GM23248 (cell line): ENCODE measurements around the gene ITGA8. TPM values are rescaled to one million over a fixed set of nuclear protein-coding genes. Genes with fewer than 3 reads are reported as not detected.

Experiments used
- DNase-seq: peaks from one replicate; pipeline ENCODE4 v3.0.0-alpha.2; 2015
- H2AFZ ChIP-seq: fragments of 200-600 bp; sonication (generic); 2 replicates; pipeline ENCODE4 v1.6.1; 2016; ENCODE audit warnings: antibody characterized with exemption
- H3F3A ChIP-seq: fragments of 200-600 bp; sonication (generic); 2 replicates; pipeline ENCODE4 v1.6.1; 2016; ENCODE audit warnings: mild to moderate bottlenecking, antibody characterized with exemption, mixed run types; ENCODE audit not compliant: insufficient read depth
- H3K27ac ChIP-seq: fragments of 200-600 bp; sonication (generic); 2 replicates; pipeline ENCODE4 v1.5.1; 2016; ENCODE audit warnings: mild to moderate bottlenecking
- H3K27me3 ChIP-seq: fragments of 200-600 bp; sonication (generic); replicated peaks from 2 replicates; pipeline ENCODE4 v1.6.1; 2016; ENCODE audit warnings: mild to moderate bottlenecking; ENCODE audit not compliant: insufficient read depth
- H3K36me3 ChIP-seq: fragments of 200-600 bp; sonication (generic); 2 replicates; pipeline ENCODE4 v1.6.1; 2016; ENCODE audit warnings: low read depth, mild to moderate bottlenecking
- H3K4me1 ChIP-seq: fragments of 200-600 bp; sonication (generic); 2 replicates; pipeline ENCODE4 v1.6.1; 2016; ENCODE audit warnings: mild to moderate bottlenecking; ENCODE audit not compliant: insufficient read depth
- H3K4me2 ChIP-seq: fragments of 200-600 bp; sonication (generic); one replicate; pipeline ENCODE4 v1.6.1; 2016; ENCODE audit warnings: mild to moderate bottlenecking; ENCODE audit not compliant: unreplicated experiment
- H3K4me3 ChIP-seq: fragments of 200-600 bp; sonication (generic); 2 replicates; pipeline ENCODE4 v1.5.1; 2016; ENCODE audit warnings: mild to moderate bottlenecking
- H3K79me2 ChIP-seq: fragments of 200-600 bp; sonication (generic); 2 replicates; pipeline ENCODE4 v1.6.1; 2016; ENCODE audit warnings: mild to moderate bottlenecking; ENCODE audit not compliant: insufficient read depth
- H3K9ac ChIP-seq: fragments of 200-600 bp; sonication (generic); 2 replicates; pipeline ENCODE4 v1.6.1; 2016; ENCODE audit warnings: mild to moderate bottlenecking
- H3K9me2 ChIP-seq: fragments of 200-600 bp; sonication (generic); 2 replicates; pipeline ENCODE4 v1.6.1; 2016; ENCODE audit warnings: mixed run types, mild to moderate bottlenecking, moderate library complexity; ENCODE audit not compliant: insufficient read depth
- H3K9me3 ChIP-seq: fragments of 200-600 bp; sonication (generic); one replicate; pipeline ENCODE4 v1.6.1; 2017; ENCODE audit warnings: low read depth
- H4K20me1 ChIP-seq: fragments of 200-600 bp; sonication (generic); 2 replicates; pipeline ENCODE4 v1.6.0; 2016; ENCODE audit not compliant: insufficient read depth
- EZH2 ChIP-seq: fragments of 200-600 bp; sonication (generic); IDR thresholded peaks from 2 replicates; pipeline ENCODE4 v1.6.1; 2018; ENCODE audit warnings: antibody characterized with exemption, mild to moderate bottlenecking; ENCODE audit not compliant: insufficient read depth, poor library complexity, severe bottlenecking
- EZH2phosphoT487 ChIP-seq: fragments of 200-600 bp; sonication (generic); IDR thresholded peaks from 2 replicates; pipeline ENCODE4 v1.6.1; 2018; ENCODE audit warnings: antibody characterized with exemption, moderate library complexity, mild to moderate bottlenecking, low read depth; ENCODE audit not compliant: insufficient read depth
- WGBS, 2 experiments: methylation state at CpG; one replicate each; pipeline ENCODE4 v1.1.6; 2015 to 2017; ENCODE audit warnings: low lambda C conversion rate in 2 of 2, low coverage in 1 of 2; ENCODE audit errors: missing lambda C conversion rate in 2 of 2; 5-methylcytosine and 5-hydroxymethylcytosine counted together
- in situ Hi-C: fragments of 300-500 bp; cut with MboI; formaldehyde crosslinking; loops from 2 replicates; pipeline ENCODE4 v1.15.0; 2020
- polyA plus RNA-seq: library from polyadenylated mRNA; unstranded; fragments of >200 nt; fragmentation: Nextera tagmentation; extraction: Ambion mirVana; gene quantifications from 2 replicates; pipeline ENCODE4 v1.2.1, GENCODE V29; 2016
- total RNA-seq: library from RNA; depleted of rRNA; stranded (reverse); fragments of >200 nt; shearing (Covaris generic); gene quantifications from 2 replicates; pipeline ENCODE4 v1.2.3, GENCODE V29; 2014

The ITGA8 gene
- total and polyA plus RNA-seq, 2 experiments from 2014 or later, result 0.32 TPM; not detected in 1

DNA sequence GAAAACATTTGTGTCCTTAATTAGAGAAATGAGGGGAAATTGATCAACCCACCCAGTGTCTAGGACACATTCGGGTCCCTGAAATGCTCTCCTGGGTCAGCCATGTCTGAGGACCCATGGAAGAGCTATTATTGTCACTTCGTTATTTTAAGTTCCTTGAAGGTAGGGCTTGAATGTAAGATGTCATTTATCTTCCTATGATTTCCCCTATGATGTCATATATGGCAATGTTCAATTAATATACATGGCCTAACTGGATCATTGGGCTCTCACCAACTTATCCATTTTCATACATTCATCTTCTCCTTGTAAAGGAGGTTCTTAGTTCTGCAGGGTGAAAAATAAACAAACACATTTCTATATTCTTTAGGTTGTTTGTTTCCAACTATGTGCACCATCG is 235.6 kb downstream of the ITGA8 start:
- Histone ChIP-seq H4K20me1 (no peaks in the 10 kb centered on the region), H3K9me2 (no peaks in the 10 kb centered on the region), H3K4me2 (no peak overlapping the region), H3K27me3 (no peaks in the 10 kb centered on the region), H3F3A (no peaks in the 10 kb centered on the region), H2AFZ (no peak overlapping the region), H3K27ac (no peak overlapping the region), H3K4me3 (no peak overlapping the region), H3K9me3 (no peaks in the 10 kb centered on the region), H3K36me3 (no peaks in the 10 kb centered on the region), H3K79me2 (no peaks in the 10 kb centered on the region), H3K9ac (no peak overlapping the region), H3K4me1 (peaks cover 17% of the 10 kb centered on the region; the same call in 1 of the 2 replicates)
- DNase-seq, result no peak
- TF ChIP-seq EZH2phosphoT487, result no peak
- no peak for TF ChIP-seq EZH2
- WGBS, 2 experiments, result 67 to 72% methylated on average over 3 of the region's 3 CpGs
- in situ Hi-C loops, result no loop called here

DNA sequence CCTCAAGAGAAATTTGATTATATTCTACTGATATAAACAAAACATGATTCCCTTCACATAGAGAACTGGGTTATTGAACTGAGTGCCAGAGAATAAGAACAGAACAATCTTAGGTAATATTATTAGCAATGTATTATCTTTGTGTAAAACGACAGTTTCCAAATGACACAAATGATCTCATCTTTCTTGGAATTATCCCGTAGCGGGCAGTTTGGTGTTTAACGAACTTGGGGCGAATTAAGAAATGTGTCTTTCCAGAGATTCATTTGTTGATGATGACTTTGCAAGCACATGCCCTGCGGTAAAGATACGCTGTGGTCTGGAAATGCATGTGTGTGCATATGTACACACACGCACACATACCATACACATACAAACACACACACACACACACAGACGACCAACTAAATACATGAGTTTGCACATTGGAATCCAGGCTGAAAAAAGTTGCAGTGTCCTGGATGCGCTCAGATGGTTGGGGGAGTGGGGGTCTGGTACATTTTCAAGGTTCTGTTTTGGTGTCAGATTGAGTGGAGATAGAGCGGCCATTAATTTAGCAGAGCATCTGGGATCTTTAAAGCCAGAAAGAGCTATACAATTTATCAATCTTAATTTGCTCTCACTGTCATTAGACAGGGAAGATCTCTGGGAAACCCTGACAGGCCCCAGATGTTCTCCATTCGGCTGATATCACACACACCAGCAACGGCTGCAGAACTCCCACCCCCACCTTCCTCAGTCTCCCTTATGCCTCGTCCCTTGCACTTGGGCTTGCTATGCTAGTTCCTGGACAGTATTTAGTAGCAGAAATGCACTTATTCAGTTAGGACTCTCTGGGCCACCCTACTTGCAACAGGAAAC is 236.3 kb downstream of the ITGA8 start:
- Histone ChIP-seq H3K9me3 (no peaks in the 10 kb centered on the region), H3K4me2 (no peak overlapping the region), H2AFZ (no peak overlapping the region), H3K27me3 (no peaks in the 10 kb centered on the region), H3F3A (no peaks in the 10 kb centered on the region), H3K4me3 (no peak overlapping the region), H3K36me3 (no peaks in the 10 kb centered on the region), H3K27ac (no peak overlapping the region), H3K79me2 (no peaks in the 10 kb centered on the region), H3K9me2 (no peaks in the 10 kb centered on the region), H4K20me1 (no peaks in the 10 kb centered on the region), H3K4me1 (peaks cover 17% of the 10 kb centered on the region; the same call in 1 of the 2 replicates), H3K9ac (no peak overlapping the region)
- DNase-seq, result no peak
- in situ Hi-C loops, result no loop called here
- TF ChIP-seq EZH2phosphoT487, result no peak
- no peak for TF ChIP-seq EZH2
- 71 to 72% methylated on average over 14 of the region's 14 CpGs for WGBS, 2 experiments

DNA sequence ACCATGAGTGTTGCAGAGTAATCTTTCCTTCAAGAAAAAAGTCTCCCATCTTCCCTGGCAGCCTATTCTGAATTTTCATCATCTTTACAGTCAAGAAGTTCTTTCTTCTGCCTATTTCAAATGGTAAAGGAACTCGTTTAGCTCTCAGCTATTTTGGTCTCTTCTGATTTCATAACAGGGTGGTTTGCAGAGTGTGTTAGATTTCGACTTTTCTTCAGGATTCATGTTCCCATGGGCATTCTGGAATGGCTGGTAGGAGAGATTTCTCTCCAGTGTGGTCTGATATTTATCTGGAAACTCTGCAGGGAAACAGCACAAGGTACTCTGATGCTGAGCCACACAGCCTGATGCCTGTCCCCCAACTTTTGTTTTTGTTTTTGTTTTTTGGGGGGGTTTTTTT is 237.6 kb downstream of the ITGA8 start:
- no peaks in the 10 kb centered on the region for H3F3A ChIP-seq
- H3K79me2 ChIP-seq, result no peaks in the 10 kb centered on the region
- in situ Hi-C loops, result no loop called here
- DNase-seq, result peak; percentile 50
- no peaks in the 10 kb centered on the region for H4K20me1 ChIP-seq
- no peak for TF ChIP-seq EZH2
- TF ChIP-seq EZH2phosphoT487, result no peak
- no peak overlapping the region for H3K4me3 ChIP-seq
- H3K4me1 ChIP-seq, result peaks cover 20% of the 10 kb centered on the region; the same call in 1 of the 2 replicates
- no peak overlapping the region for H2AFZ ChIP-seq
- no peaks in the 10 kb centered on the region for H3K27me3 ChIP-seq
- peak overlapping the region; percentile 3 for H3K4me2 ChIP-seq
- no peaks in the 10 kb centered on the region for H3K9me3 ChIP-seq
- H3K9me2 ChIP-seq, result no peaks in the 10 kb centered on the region
- H3K36me3 ChIP-seq, result no peaks in the 10 kb centered on the region
- no peak overlapping the region for H3K9ac ChIP-seq
- no peak overlapping the region for H3K27ac ChIP-seq
- 17 to 34% methylated on average over 2 of the region's 2 CpGs for WGBS, 2 experiments

DNA sequence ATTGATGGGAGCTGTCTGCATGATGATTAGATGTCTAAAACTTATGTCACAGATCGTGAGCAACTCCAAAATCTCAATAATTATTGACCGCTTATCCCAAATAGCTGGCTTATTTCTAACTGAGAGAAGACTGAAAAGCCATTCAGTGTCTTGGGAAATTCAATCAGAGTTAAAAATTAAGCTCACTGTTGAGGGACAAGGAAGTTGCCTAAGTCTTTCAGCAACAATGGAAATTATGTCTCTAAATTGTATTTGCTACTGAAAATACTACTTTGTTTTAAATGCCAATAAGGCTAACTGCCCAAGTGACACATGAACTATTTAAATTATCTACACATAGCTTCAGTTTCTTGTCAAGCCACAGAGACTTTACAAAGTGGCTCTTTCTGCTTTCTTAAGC is 240.8 kb downstream of the ITGA8 start:
- Histone ChIP-seq H3F3A (no peaks in the 10 kb centered on the region), H4K20me1 (no peaks in the 10 kb centered on the region), H3K4me1 (peaks cover 11% of the 10 kb centered on the region), H3K79me2 (no peaks in the 10 kb centered on the region), H3K9me2 (no peaks in the 10 kb centered on the region), H3K27me3 (no peaks in the 10 kb centered on the region), H2AFZ (no peak overlapping the region), H3K36me3 (no peaks in the 10 kb centered on the region), H3K4me3 (no peak overlapping the region), H3K27ac (no peak overlapping the region), H3K9me3 (no peaks in the 10 kb centered on the region), H3K9ac (no peak overlapping the region), H3K4me2 (no peak overlapping the region)
- WGBS, 2 experiments, result 59 to 72% methylated on average over 2 of the region's 2 CpGs
- no peak for DNase-seq
- TF ChIP-seq EZH2, result no peak
- no peak for TF ChIP-seq EZH2phosphoT487
- in situ Hi-C loops, result no loop called here
